ENCODE results near the gene LRRC36.

LRRC36 gene

GRCh38 chr16:67283039-67283825 lies 43.4 kb upstream of the LRRC36 start:
- Histone ChIP-seq H3K27ac (ENCODE audit: insufficient read depth, low read depth, low read length, poor library complexity, severe bottlenecking) (no peak overlapping the region), H3K9me3 (ENCODE audit: control insufficient read depth, low read length) (no peaks in the 10 kb centered on the region), H3K4me1 (ENCODE audit: control insufficient read depth, insufficient read depth, low read length) (no peaks in the 10 kb centered on the region), H3K4me3 (ENCODE audit: insufficient read depth, low read depth, low read length) (no peak overlapping the region), H3K27me3 (ENCODE audit: control insufficient read depth, insufficient read depth, low read length, poor library complexity, severe bottlenecking) (peaks cover 21% of the 10 kb centered on the region), H3K36me3 (ENCODE audit: control insufficient read depth, insufficient read depth, low read length) (no peaks in the 10 kb centered on the region)
- 86 to 90% methylated on average over 7 of the region's 7 CpGs for WGBS, 2 experiments

GRCh38 chr16:67283826-67284555 lies 42.6 kb upstream of the LRRC36 start:
- H3K27me3 ChIP-seq (ENCODE audit: control insufficient read depth, insufficient read depth, low read length, poor library complexity, severe bottlenecking) = peaks cover 14% of the 10 kb centered on the region
- H3K9me3 ChIP-seq (ENCODE audit: control insufficient read depth, low read length) = no peaks in the 10 kb centered on the region
- no peaks in the 10 kb centered on the region for H3K36me3 ChIP-seq (ENCODE audit: control insufficient read depth, insufficient read depth, low read length)
- H3K27ac ChIP-seq (ENCODE audit: insufficient read depth, low read depth, low read length, poor library complexity, severe bottlenecking) = no peak overlapping the region
- H3K4me1 ChIP-seq (ENCODE audit: control insufficient read depth, insufficient read depth, low read length) = no peaks in the 10 kb centered on the region
- no peak overlapping the region for H3K4me3 ChIP-seq (ENCODE audit: insufficient read depth, low read depth, low read length)
- 92 to 93% methylated on average over 21 of the region's 21 CpGs for WGBS, 2 experiments

- Histone ChIP-seq H3K4me1 (ENCODE audit: control insufficient read depth, insufficient read depth, low read length) (no peaks in the 10 kb centered on the region), H3K36me3 (ENCODE audit: control insufficient read depth, insufficient read depth, low read length) (no peaks in the 10 kb centered on the region), H3K4me3 (ENCODE audit: insufficient read depth, low read depth, low read length) (no peak overlapping the region), H3K9me3 (ENCODE audit: control insufficient read depth, low read length) (no peaks in the 10 kb centered on the region), H3K27me3 (ENCODE audit: control insufficient read depth, insufficient read depth, low read length, poor library complexity, severe bottlenecking) (peaks cover 4% of the 10 kb centered on the region), H3K27ac (ENCODE audit: insufficient read depth, low read depth, low read length, poor library complexity, severe bottlenecking) (no peak overlapping the region)
- WGBS, 2 experiments = 78% methylated on average over 34 of the region's 34 CpGs
These were observed 41.6 kb upstream of the LRRC36 start for GRCh38 chr16:67284699-67285646.

GRCh38 chr16:67286441-67287235 lies 40.0 kb upstream of the LRRC36 start:
- H3K4me3 ChIP-seq (ENCODE audit: insufficient read depth, low read depth, low read length) = no peak overlapping the region
- no peak overlapping the region for H3K27ac ChIP-seq (ENCODE audit: insufficient read depth, low read depth, low read length, poor library complexity, severe bottlenecking)
- whole genome bisulfite sequencing, 2 experiments = 92 to 94% methylated on average over 28 of the region's 28 CpGs
- no peaks in the 10 kb centered on the region for H3K36me3 ChIP-seq (ENCODE audit: control insufficient read depth, insufficient read depth, low read length)
- H3K9me3 ChIP-seq (ENCODE audit: control insufficient read depth, low read length) = no peaks in the 10 kb centered on the region
- no peaks in the 10 kb centered on the region for H3K27me3 ChIP-seq (ENCODE audit: control insufficient read depth, insufficient read depth, low read length, poor library complexity, severe bottlenecking)
- no peaks in the 10 kb centered on the region for H3K4me1 ChIP-seq (ENCODE audit: control insufficient read depth, insufficient read depth, low read length)

- no peak overlapping the region for H3K27ac ChIP-seq (ENCODE audit: insufficient read depth, low read depth, low read length, poor library complexity, severe bottlenecking)
- no peaks in the 10 kb centered on the region for H3K36me3 ChIP-seq (ENCODE audit: control insufficient read depth, insufficient read depth, low read length)
- H3K4me1 ChIP-seq (ENCODE audit: control insufficient read depth, insufficient read depth, low read length) = no peaks in the 10 kb centered on the region
- no peaks in the 10 kb centered on the region for H3K27me3 ChIP-seq (ENCODE audit: control insufficient read depth, insufficient read depth, low read length, poor library complexity, severe bottlenecking)
- WGBS, 2 experiments = 95% methylated on average over 14 of the region's 14 CpGs
- no peaks in the 10 kb centered on the region for H3K9me3 ChIP-seq (ENCODE audit: control insufficient read depth, low read length)
- no peak overlapping the region for H3K4me3 ChIP-seq (ENCODE audit: insufficient read depth, low read depth, low read length)
These were observed 38.7 kb upstream of the LRRC36 start for GRCh38 chr16:67287960-67288359.

- H3K4me1 ChIP-seq (ENCODE audit: control insufficient read depth, insufficient read depth, low read length) = no peaks in the 10 kb centered on the region
- no peaks in the 10 kb centered on the region for H3K36me3 ChIP-seq (ENCODE audit: control insufficient read depth, insufficient read depth, low read length)
- H3K4me3 ChIP-seq (ENCODE audit: insufficient read depth, low read depth, low read length) = no peak overlapping the region
- WGBS, 2 experiments = 89 to 92% methylated on average over 7 of the region's 7 CpGs
- no peaks in the 10 kb centered on the region for H3K27me3 ChIP-seq (ENCODE audit: control insufficient read depth, insufficient read depth, low read length, poor library complexity, severe bottlenecking)
- H3K9me3 ChIP-seq (ENCODE audit: control insufficient read depth, low read length) = no peaks in the 10 kb centered on the region
- H3K27ac ChIP-seq (ENCODE audit: insufficient read depth, low read depth, low read length, poor library complexity, severe bottlenecking) = no peak overlapping the region
These were observed 35.2 kb upstream of the LRRC36 start for GRCh38 chr16:67291461-67291860.

GRCh38 chr16:67294171-67294757 lies 32.4 kb upstream of the LRRC36 start:
- H3K27me3 ChIP-seq (ENCODE audit: control insufficient read depth, insufficient read depth, low read length, poor library complexity, severe bottlenecking) = no peaks in the 10 kb centered on the region

GRCh38 chr16:67294938-67295361 lies 31.7 kb upstream of the LRRC36 start:
- Histone ChIP-seq H3K36me3 (ENCODE audit: control insufficient read depth, insufficient read depth, low read length) (no peaks in the 10 kb centered on the region), H3K27me3 (ENCODE audit: control insufficient read depth, insufficient read depth, low read length, poor library complexity, severe bottlenecking) (no peaks in the 10 kb centered on the region), H3K4me1 (ENCODE audit: control insufficient read depth, insufficient read depth, low read length) (no peaks in the 10 kb centered on the region), H3K9me3 (ENCODE audit: control insufficient read depth, low read length) (no peaks in the 10 kb centered on the region), H3K27ac (ENCODE audit: insufficient read depth, low read depth, low read length, poor library complexity, severe bottlenecking) (no peak overlapping the region), H3K4me3 (ENCODE audit: insufficient read depth, low read depth, low read length) (no peak overlapping the region)
- 77 to 79% methylated on average over 7 of the region's 7 CpGs for WGBS, 2 experiments

More at GRCh38 chr16:67294171-67294757, 32.4 kb upstream of the LRRC36 start:
- no peaks in the 10 kb centered on the region for H3K9me3 ChIP-seq (ENCODE audit: control insufficient read depth, low read length)
- no peaks in the 10 kb centered on the region for H3K4me1 ChIP-seq (ENCODE audit: control insufficient read depth, insufficient read depth, low read length)
- no peak overlapping the region for H3K4me3 ChIP-seq (ENCODE audit: insufficient read depth, low read depth, low read length)
- no peak overlapping the region for H3K27ac ChIP-seq (ENCODE audit: insufficient read depth, low read depth, low read length, poor library complexity, severe bottlenecking)
- H3K36me3 ChIP-seq (ENCODE audit: control insufficient read depth, insufficient read depth, low read length) = no peaks in the 10 kb centered on the region
- 94 to 95% methylated on average over 4 of the region's 4 CpGs for WGBS, 2 experiments

GRCh38 chr16:67296420-67296819 lies 30.2 kb upstream of the LRRC36 start:
- Histone ChIP-seq H3K27me3 (ENCODE audit: control insufficient read depth, insufficient read depth, low read length, poor library complexity, severe bottlenecking) (no peaks in the 10 kb centered on the region), H3K9me3 (ENCODE audit: control insufficient read depth, low read length) (no peaks in the 10 kb centered on the region), H3K4me1 (ENCODE audit: control insufficient read depth, insufficient read depth, low read length) (no peaks in the 10 kb centered on the region), H3K27ac (ENCODE audit: insufficient read depth, low read depth, low read length, poor library complexity, severe bottlenecking) (no peak overlapping the region), H3K4me3 (ENCODE audit: insufficient read depth, low read depth, low read length) (no peak overlapping the region), H3K36me3 (ENCODE audit: control insufficient read depth, insufficient read depth, low read length) (no peaks in the 10 kb centered on the region)
- 87 to 96% methylated on average over 3 of the region's 3 CpGs for WGBS, 2 experiments

All from ectodermal cell (in vitro differentiated cells).